HepG2 (cell line): Measurements from ENCODE around the gene HBG1. TPM values are rescaled to one million over a fixed set of nuclear protein-coding genes. Genes with fewer than 3 reads are reported as not detected.

Experiments used
- ATAC-seq: fragments of 200-7000 bp; cut with Tn5 transposase; 3 replicates; pipeline ENCODE4 v1.9.1; 2020; ENCODE audit warnings: mild to moderate bottlenecking, moderate library complexity
- BruUV-seq: library from RNA; stranded (reverse); fragments of 400-500 nt; replicated peaks from 2 replicates; lab custom pipeline; 2021; lab: Mats Ljungman, UMichigan
- CTCF ChIA-PET: fragments of 300-600 bp; formaldehyde crosslinking; extraction: SDS; loops from one replicate; lab custom pipeline; 2021; ENCODE audit warnings: low total read pairs, inconsistent platforms, low intra/inter-chr PET ratio; lab: Yijun Ruan, JAX
- POLR2A ChIA-PET: fragments of 350-600 bp; sonication (Branson Sonifier 250); formaldehyde crosslinking; loops from one replicate; lab custom pipeline; 2020; ENCODE audit warnings: antibody characterized with exemption, inconsistent platforms; lab: Yijun Ruan, JAX
- DNase-seq: peaks from one replicate; pipeline ENCODE4 v3.0.0-alpha.2; 2015; ENCODE audit warnings: low spot score
- FAIRE-seq: peaks from 3 replicates; lab custom pipeline; 2011; peaks lifted over from hg19 to GRCh38; lab: Jason Lieb, UNC
- H2AFZ ChIP-seq: one replicate; pipeline ENCODE4 v1.6.1; 2011; ENCODE audit warnings: low read length, inconsistent platforms
- H3K27ac ChIP-seq: fragments of 300-600 bp; 3 replicates; pipeline ENCODE4 v1.8.0; 2011; ENCODE audit warnings: mixed run types, mild to moderate bottlenecking, mixed read lengths, low read length, inconsistent platforms; ENCODE audit not compliant: insufficient read depth; ENCODE audit errors: extremely low read length
- H3K27me3 ChIP-seq, 2 experiments: fragments of 200-600 bp in 1 of 2; 2 replicates in 1 of 2; 3 replicates in 1 of 2; pipeline versions ENCODE4 v1.6.0 to v1.8.0; 2011; ENCODE audit warnings: low read length in 2 of 2, mild to moderate bottlenecking in 2 of 2, moderate library complexity in 2 of 2, inconsistent platforms in 1 of 2; ENCODE audit not compliant: insufficient read depth in 2 of 2, control insufficient read depth in 1 of 2
- H3K36me3 ChIP-seq, 2 experiments: fragments of 200-600 bp in 1 of 2; replicated peaks in 1 of 2; 2 replicates in 1 of 2; 3 replicates in 1 of 2; pipeline versions ENCODE4 v1.5.1 to v1.8.0; 2011; ENCODE audit warnings: low read length in 2 of 2, inconsistent platforms in 1 of 2; ENCODE audit not compliant: insufficient read depth in 2 of 2, control insufficient read depth in 1 of 2
- H3K4me1 ChIP-seq: 2 replicates; pipeline ENCODE4 v1.5.1; 2012; ENCODE audit warnings: low read length, inconsistent platforms; ENCODE audit not compliant: insufficient read depth
- H3K4me2 ChIP-seq: 2 replicates; pipeline ENCODE4 v1.6.0; 2011; ENCODE audit warnings: low read depth, low read length, inconsistent platforms
- H3K4me3 ChIP-seq, 3 experiments: fragments of 200-600 bp in 1 of 3; sonication (generic), shearing (Covaris generic) in 1 of 3; replicated peaks in 1 of 3; 2 replicates each; pipeline ENCODE4 v1.5.1; 2011 to 2016; ENCODE audit warnings: low read length in 3 of 3, inconsistent platforms in 2 of 3, low read depth in 2 of 3, mild to moderate bottlenecking in 2 of 3, control low read depth in 1 of 3, mixed read lengths in 1 of 3; ENCODE audit not compliant: insufficient read depth in 1 of 3
- H3K79me2 ChIP-seq: one replicate; pipeline ENCODE4 v1.6.1; 2011; ENCODE audit warnings: low read length, inconsistent platforms; ENCODE audit not compliant: insufficient read depth
- H3K9ac ChIP-seq: 2 replicates; pipeline ENCODE4 v1.6.0; 2011; ENCODE audit warnings: mild to moderate bottlenecking, low read depth, low read length, inconsistent platforms; ENCODE audit not compliant: insufficient read depth
- H3K9me3 ChIP-seq: 2 replicates; pipeline ENCODE4 v1.5.1; 2012; ENCODE audit warnings: mild to moderate bottlenecking, low read length
- H4K20me1 ChIP-seq: 2 replicates; pipeline ENCODE4 v1.6.0; 2011; ENCODE audit warnings: inconsistent platforms, mild to moderate bottlenecking, low read length, moderate library complexity; ENCODE audit not compliant: insufficient read depth
- MBNL3 ChIP-seq: fragments of 250-450 bp; sonication (Bioruptor Pico); conservative IDR thresholded peaks from 2 replicates; pipeline ENCODE4 v1.8.0; 2022; ENCODE audit warnings: mild to moderate bottlenecking, inconsistent platforms
- MXD1 ChIP-seq: sonication (generic); formaldehyde crosslinking; IDR thresholded peaks from 2 replicates; pipeline ENCODE4 v1.4.0; 2020; ENCODE audit warnings: mild to moderate bottlenecking, missing genetic modification reagents
- PAXIP1 ChIP-seq: sonication (generic); formaldehyde crosslinking; conservative IDR thresholded peaks from 2 replicates; pipeline ENCODE4 v1.4.0; 2020; ENCODE audit warnings: mild to moderate bottlenecking, missing genetic modification reagents, moderate library complexity
- ZNF275 ChIP-seq: sonication (generic); formaldehyde crosslinking; IDR thresholded peaks from 2 replicates; pipeline ENCODE4 v1.8.0; 2022; ENCODE audit warnings: missing genetic modification reagents, mild to moderate bottlenecking, inconsistent platforms, borderline replicate concordance
- WGBS: methylation state at CpG from one replicate; pipeline ENCODE4 v1.1.6; 2017; ENCODE audit warnings: low lambda C conversion rate; 5-methylcytosine and 5-hydroxymethylcytosine counted together
- in situ Hi-C: cut with HindIII; loops from 2 replicates; pipeline ENCODE4 v1.10.0; 2017; ENCODE audit warnings: low pct_unique_long_range_greater_than_20kb; ENCODE audit not compliant: extremely low pct_ligation_motif_present
- intact Hi-C: fragments of 100-400 bp; cut with micrococcal nuclease; formaldehyde crosslinking; loops from one replicate; pipeline ENCODE4 v1.10.0; 2022; ENCODE audit not compliant: unreplicated experiment
- polyA plus RNA-seq, 8 experiments: library from polyadenylated mRNA; depleted of rRNA in 3 of 8; stranded (reverse) in 7 of 8; unstranded in 1 of 8; fragments of >200 nt; fragmentation: Illumina TruSeq in 4 of 8; extraction: Trizol in 4 of 8; gene quantifications; 2 replicates each; pipeline versions ENCODE4 v1.2.1 to v1.2.3, GENCODE V29; 2011 to 2016; ENCODE audit warnings: low read depth in 4 of 8, missing spikeins in 1 of 8, mixed read lengths in 1 of 8; ENCODE audit not compliant: insufficient read depth in 1 of 8
- total RNA-seq, 5 experiments: library from RNA; depleted of rRNA; stranded (reverse); fragments of >200 nt; fragmentation: Illumina TruSeq; extraction: Trizol; gene quantifications; 2 replicates each; pipeline ENCODE4 v1.2.3, GENCODE V29; 2016; ENCODE audit warnings: low read depth in 1 of 5
- TF ChIP-seq, protein P1 (sequence below): sonication (generic); formaldehyde crosslinking; IDR thresholded peaks from 2 replicates; pipeline ENCODE4 v1.8.1; 2023; ENCODE audit warnings: mild to moderate bottlenecking, missing genetic modification reagents

The HBG1 gene
- total and polyA plus RNA-seq, 2 of the 13 experiments (the other 11 are each of a cell fraction or from before 2014, with no cell fraction given) = not detected

DNA sequence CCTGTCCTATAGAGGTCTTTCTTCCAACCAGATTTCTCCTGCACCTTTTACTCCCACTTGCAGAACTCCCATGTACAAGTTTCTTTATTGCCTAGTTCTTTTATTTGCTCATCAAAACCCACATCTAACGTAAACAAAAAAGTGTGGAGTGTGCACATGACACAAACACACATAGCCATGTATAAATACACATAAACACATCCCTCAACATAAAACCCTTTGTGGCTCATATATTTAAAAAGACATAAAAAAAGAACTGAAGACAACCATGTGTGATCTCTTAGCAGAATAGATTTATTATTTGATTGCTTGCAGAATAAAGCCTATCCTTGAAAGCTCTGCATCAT lies 3.2 kb upstream of the HBG1 start (continued):
- TF ChIP-seq, protein P1, sequence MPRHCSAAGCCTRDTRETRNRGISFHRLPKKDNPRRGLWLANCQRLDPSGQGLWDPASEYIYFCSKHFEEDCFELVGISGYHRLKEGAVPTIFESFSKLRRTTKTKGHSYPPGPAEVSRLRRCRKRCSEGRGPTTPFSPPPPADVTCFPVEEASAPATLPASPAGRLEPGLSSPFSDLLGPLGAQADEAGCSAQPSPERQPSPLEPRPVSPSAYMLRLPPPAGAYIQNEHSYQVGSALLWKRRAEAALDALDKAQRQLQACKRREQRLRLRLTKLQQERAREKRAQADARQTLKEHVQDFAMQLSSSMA (CRISPR knock-in tag) = no peak
- TF ChIP-seq MXD1 = no peak
- no peak for TF ChIP-seq ZNF275 (CRISPR knock-in tag)

DNA sequence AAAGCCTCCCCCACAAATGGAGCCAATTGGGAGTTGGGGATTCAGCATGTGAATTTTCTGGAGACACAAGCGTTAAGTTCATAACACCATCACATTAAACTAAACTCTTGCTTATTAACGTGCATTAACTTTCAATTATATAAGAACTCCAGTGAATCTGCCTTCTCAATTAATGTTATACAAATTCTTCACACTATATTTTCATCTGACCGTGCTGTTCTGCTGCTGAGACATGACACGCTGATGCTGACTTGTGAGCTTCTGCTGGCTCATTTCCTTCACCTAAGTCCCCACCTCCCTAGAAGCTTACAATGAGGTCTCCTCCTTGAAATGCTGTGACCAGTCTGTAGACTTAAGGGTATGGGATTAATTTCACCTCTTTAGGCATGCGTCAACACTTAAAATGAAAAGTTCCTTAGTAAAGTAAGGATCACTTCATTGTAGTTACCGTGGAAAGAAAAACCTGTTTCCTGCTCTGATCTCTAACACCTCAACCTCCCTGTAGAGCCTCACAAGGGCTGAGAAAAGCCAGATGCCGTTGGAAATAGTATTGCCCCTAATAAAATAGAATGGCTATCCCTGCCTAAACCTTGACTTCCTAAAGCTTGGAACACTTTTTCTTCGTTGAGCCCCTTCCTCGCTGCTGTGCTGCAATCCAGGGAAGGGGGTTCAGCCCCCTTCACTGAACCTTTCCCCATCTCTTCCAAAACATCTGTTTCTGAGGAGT lies 2.7 kb upstream of the HBG1 start:
- intact Hi-C loops = no loop called here
- H3K4me2 ChIP-seq = no peak overlapping the region
- ChIA-PET POLR2A (no interaction called here), CTCF (no interaction called here)
- ATAC-seq = no peak
- in situ Hi-C loops = no loop called here
- H2AFZ ChIP-seq = no peak overlapping the region
- WGBS = 21% methylated on average over 9 of the region's 9 CpGs
- H3K79me2 ChIP-seq = no peaks in the 10 kb centered on the region
- H3K4me3 ChIP-seq = no peak overlapping the region
- H3K9me3 ChIP-seq = no peaks in the 10 kb centered on the region
- TF ChIP-seq PAXIP1 (CRISPR knock-in tag) (no peak), MBNL3 (CRISPR knock-in tag) (no peak)
- peaks cover 0 to 2% of the 10 kb centered on the region in 2 experiments; a peak in 2 of 5 replicates for H3K27me3 ChIP-seq
- no peaks in the 10 kb centered on the region for H3K4me1 ChIP-seq
- no peak overlapping the region for H3K27ac ChIP-seq
- FAIRE-seq = no peak
- H4K20me1 ChIP-seq = no peaks in the 10 kb centered on the region
- H3K36me3 ChIP-seq = no peaks in the 10 kb centered on the region
- no peak for DNase-seq
- BruUV-seq = no TSS peak
- H3K9ac ChIP-seq = no peak overlapping the region
